ENCODE data around the gene USP40. TPM values are rescaled to one million over a fixed set of nuclear protein-coding genes. Genes with fewer than 3 reads are reported as not detected.

Gene USP40
- polyA plus RNA-seq, 2 of the 4 experiments (the other 2 are of a cell fraction), result 22.9 to 57.0 TPM

DNA sequence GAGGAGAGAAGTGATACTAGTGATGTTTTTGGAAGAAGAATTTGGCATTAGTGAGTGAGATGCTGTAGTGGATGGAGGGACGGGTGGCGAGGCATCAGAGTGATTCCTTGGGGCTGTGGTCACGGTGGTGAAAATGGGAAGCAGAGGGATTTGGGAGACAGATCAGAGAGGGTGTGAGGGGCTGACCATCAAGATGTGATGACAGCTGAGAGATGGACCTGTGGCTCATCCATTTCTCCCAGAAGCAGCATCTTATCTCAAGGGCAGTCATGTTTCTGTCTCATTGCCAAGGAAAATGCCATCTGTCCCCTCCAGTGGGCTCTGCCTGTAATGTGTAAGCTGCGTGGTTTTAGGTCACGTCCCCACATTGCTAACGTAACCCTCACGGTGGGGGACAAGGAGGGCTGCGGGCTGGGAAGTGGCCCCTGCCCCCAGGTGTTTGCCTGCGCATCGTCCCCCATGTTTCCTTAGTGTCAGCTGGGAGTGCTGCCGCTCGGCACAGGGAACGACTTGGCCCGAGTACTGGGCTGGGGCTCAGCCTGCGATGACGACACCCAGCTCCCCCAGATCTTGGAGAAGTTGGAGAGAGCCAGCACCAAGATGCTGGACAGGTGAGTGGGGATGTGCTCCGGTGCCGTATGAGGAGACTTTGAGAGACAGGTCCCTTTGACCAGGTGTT, 121.3 kb downstream of the USP40 start:
- ChIA-PET POLR2A (interaction anchor here (1.1 kb wide), 1 partner anchor 387 kb away, joined by 8 read pairs; no protein-coding TSS in a partner anchor), CTCF (interaction anchor here (0.9 to 20.8 kb wide), 7 partner anchors 8 to 387 kb away, joined by 3 to 356 read pairs (median 22); no protein-coding TSS in a partner anchor)
- H3K9me3 ChIP-seq, result no peaks in the 10 kb centered on the region
- H3K4me1 ChIP-seq, result peaks cover 78% of the 10 kb centered on the region
- no peak overlapping the region for H3K4me3 ChIP-seq
- DNase-seq (ENCODE audit: low read depth in 1 of 2, low spot score in 1 of 2), result no peak
- H3K27ac ChIP-seq, result peak overlapping the region; percentile 84 to 94
- no peak for TF ChIP-seq SREBF2 (IDR thresholded peaks at IDR 0.05)
- TF ChIP-seq ESRRA (IDR thresholded peaks at IDR 0.05; ENCODE audit: borderline replicate concordance, low read length), result no peak
- FAIRE-seq, result no peak
- no peak for ATAC-seq
- no peak overlapping the region for H3K4me2 ChIP-seq
- WGBS (ENCODE audit: missing lambda C conversion rate), result 93% methylated on average over 17 of the region's 18 CpGs

- WGBS (ENCODE audit: missing lambda C conversion rate), result 93% methylated on average over 10 of the region's 11 CpGs
- H3K9me3 ChIP-seq, result no peaks in the 10 kb centered on the region
- no peak overlapping the region for H3K4me2 ChIP-seq
- ATAC-seq (no peak), FAIRE-seq (no peak), DNase-seq (ENCODE audit: low read depth in 1 of 2, low spot score in 1 of 2) (no peak)
- ChIA-PET POLR2A (interaction anchor here (1.1 kb wide), 1 partner anchor 388 kb away, joined by 8 read pairs; no protein-coding TSS in a partner anchor), CTCF (interaction anchor here (0.6 to 20.8 kb wide), 21 partner anchors 8 to 388 kb away, joined by 3 to 356 read pairs (median 5); partner anchors contain the start of gene DGKD)
- H3K27ac ChIP-seq, result peak overlapping the region; percentile 84 to 94
- TF ChIP-seq ESRRA (IDR thresholded peaks at IDR 0.05; ENCODE audit: borderline replicate concordance, low read length) (no peak), ATOH8 (CRISPR knock-in tag; IDR thresholded peaks at IDR 0.05; ENCODE audit: low read depth) (no peak), MAFK (IDR thresholded peaks at IDR 0.05; ENCODE audit: partially characterized antibody) (no peak), PHF8 (IDR thresholded peaks at IDR 0.05; ENCODE audit: borderline replicate concordance, low read depth) (no peak), NPAS2 (CRISPR knock-in tag; IDR thresholded peaks at IDR 0.05; ENCODE audit: borderline replicate concordance) (no peak), MYC (IDR thresholded peaks at IDR 0.05; ENCODE audit: borderline replicate concordance, low read length) (no peak), PBX3 (IDR thresholded peaks at IDR 0.05) (no peak), FOXS1 (CRISPR knock-in tag; IDR thresholded peaks at IDR 0.05) (no peak), KDM5A (IDR thresholded peaks at IDR 0.05) (no peak), USF2 (IDR thresholded peaks at IDR 0.05) (no peak), CHD2 (IDR thresholded peaks at IDR 0.05; ENCODE audit: low read length, partially characterized antibody) (no peak), HOXA7 (CRISPR knock-in tag; IDR thresholded peaks at IDR 0.05) (no peak), ZNF302 (CRISPR knock-in tag; IDR thresholded peaks at IDR 0.05) (no peak), NR3C1 (IDR thresholded peaks at IDR 0.05) (no peak), CEBPB (IDR thresholded peaks at IDR 0.05) (no peak), SMC3 (IDR thresholded peaks at IDR 0.05) (no peak), JUN (IDR thresholded peaks at IDR 0.05) (no peak)
- peaks cover 72% of the 10 kb centered on the region for H3K4me1 ChIP-seq
- no peak overlapping the region for H3K4me3 ChIP-seq
These were observed 122.1 kb downstream of the USP40 start for GRCh38 chr2:233444501-233444900.

DNA sequence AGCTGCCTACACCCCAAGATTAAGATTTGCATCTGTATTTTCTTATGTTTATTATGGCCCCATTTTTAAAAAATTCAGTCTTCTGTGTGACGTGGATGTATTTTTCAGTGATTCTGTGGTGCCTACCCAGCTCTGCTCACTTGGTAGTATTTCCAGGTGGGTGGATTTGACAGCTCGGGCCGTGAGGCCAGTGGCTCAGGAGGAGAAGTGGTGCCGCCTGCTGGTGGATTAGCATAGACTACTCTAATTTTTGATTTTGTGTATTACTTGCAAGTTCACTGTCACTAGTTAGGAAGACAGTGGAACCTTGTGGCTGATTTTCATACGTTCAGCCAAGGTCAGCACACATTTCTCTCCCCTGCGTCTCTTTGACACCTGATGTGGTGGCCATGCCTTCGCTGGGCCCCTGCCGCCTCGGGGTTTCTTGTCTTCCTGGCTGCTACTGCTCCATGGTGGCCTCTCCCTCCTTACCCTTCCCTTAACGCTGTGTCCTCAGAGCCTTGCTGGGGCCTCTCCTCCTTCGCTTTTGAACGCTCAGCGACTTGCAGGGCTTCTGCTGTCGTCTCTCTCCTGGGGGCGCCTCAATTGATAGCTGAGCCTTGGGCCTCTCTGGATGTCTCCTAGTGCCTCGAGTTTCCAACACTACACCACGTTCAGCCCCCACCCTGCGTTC, 122.9 kb downstream of the USP40 start:
- DNase-seq (ENCODE audit: low read depth in 1 of 2, low spot score in 1 of 2), result peak; percentile 88
- peak; percentile 96 for TF ChIP-seq SMC3 (IDR thresholded peaks at IDR 0.05)
- no peak for TF ChIP-seq FOSB (CRISPR knock-in tag; IDR thresholded peaks at IDR 0.05)
- peak; percentile 89 for TF ChIP-seq CTCF (IDR thresholded peaks at IDR 0.05)
- peak; percentile 92 to 95 for TF ChIP-seq RAD21 (conservative IDR thresholded peaks at IDR 0.05 in 1 of 2, IDR thresholded peaks at IDR 0.05 in 1 of 2)
- TF ChIP-seq, protein P1, sequence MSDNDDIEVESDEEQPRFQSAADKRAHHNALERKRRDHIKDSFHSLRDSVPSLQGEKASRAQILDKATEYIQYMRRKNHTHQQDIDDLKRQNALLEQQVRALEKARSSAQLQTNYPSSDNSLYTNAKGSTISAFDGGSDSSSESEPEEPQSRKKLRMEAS (IDR thresholded peaks at IDR 0.05), result peak; percentile 54
- POLR2A ChIA-PET, result no interaction called here
- CTCF ChIA-PET, result interaction anchor here (0.6 to 20.8 kb wide), 40 partner anchors 8 to 397 kb away, joined by 3 to 356 read pairs (median 4); partner anchors contain the start of gene DGKD
- Histone ChIP-seq H3K4me3 (no peak overlapping the region), H3K4me1 (peaks cover 63% of the 10 kb centered on the region), H3K9me3 (no peaks in the 10 kb centered on the region), H3K4me2 (peak overlapping the region; percentile 17; the same call in 1 of the 3 replicates), H3K27ac (peak overlapping the region; percentile 84 to 94)
- 62% methylated on average over 18 of the region's 18 CpGs for WGBS (ENCODE audit: missing lambda C conversion rate)
- ATAC-seq, result peak; percentile 55 to 61; a peak in 5 of 6 replicates
- no peak for FAIRE-seq
